ENCODE data around the gene ALDH7A1.
"Not testable (repeated sequence)": the region's sequence is repeated elsewhere in the genome, so short reads cannot be mapped to it uniquely, and the experiment has no call there.

Gene ALDH7A1

GRCh38 chr5:126624534-126624933, 29.5 kb upstream of the ALDH7A1 start (continued):
- no peak for TF ChIP-seq TSHZ2 (CRISPR knock-in tag; IDR thresholded peaks at IDR 0.05)
- no peak for TF ChIP-seq ISL1 (CRISPR knock-in tag; IDR thresholded peaks at IDR 0.05)
- no peak for TF ChIP-seq CSRNP3 (CRISPR knock-in tag; IDR thresholded peaks at IDR 0.05)
- TF ChIP-seq PPARA (CRISPR knock-in tag; IDR thresholded peaks at IDR 0.05; ENCODE audit: borderline replicate concordance): no peak
- no peak for TF ChIP-seq ZNF565 (CRISPR knock-in tag; conservative IDR thresholded peaks at IDR 0.05; ENCODE audit: low read depth)
- no peak for TF ChIP-seq ZC3H10 (CRISPR knock-in tag; IDR thresholded peaks at IDR 0.05)
- no peak for TF ChIP-seq TOX (CRISPR knock-in tag; IDR thresholded peaks at IDR 0.05; ENCODE audit: borderline replicate concordance)
- TF ChIP-seq BACH2 (CRISPR knock-in tag; IDR thresholded peaks at IDR 0.05; ENCODE audit: borderline replicate concordance): no peak
- no peak for TF ChIP-seq ZFP3 (CRISPR knock-in tag; IDR thresholded peaks at IDR 0.05)

- ATAC-seq: no peak
- TF ChIP-seq ESRRG (CRISPR knock-in tag; IDR thresholded peaks at IDR 0.05) (no peak), PPARA (CRISPR knock-in tag; IDR thresholded peaks at IDR 0.05; ENCODE audit: borderline replicate concordance) (no peak), ISL1 (CRISPR knock-in tag; IDR thresholded peaks at IDR 0.05) (no peak), RARB (CRISPR knock-in tag; IDR thresholded peaks at IDR 0.05) (no peak), TSHZ2 (CRISPR knock-in tag; IDR thresholded peaks at IDR 0.05) (no peak), ARNTL (CRISPR knock-in tag; IDR thresholded peaks at IDR 0.05; ENCODE audit: borderline replicate concordance, low read depth) (no peak), ZNF8 (CRISPR knock-in tag; IDR thresholded peaks at IDR 0.05) (no peak), CSRNP3 (CRISPR knock-in tag; IDR thresholded peaks at IDR 0.05) (no peak), TOX (CRISPR knock-in tag; IDR thresholded peaks at IDR 0.05; ENCODE audit: borderline replicate concordance) (no peak), ZNF70 (CRISPR knock-in tag; IDR thresholded peaks at IDR 0.05) (no peak), POU6F1 (CRISPR knock-in tag; IDR thresholded peaks at IDR 0.05; ENCODE audit: borderline replicate concordance, low read depth) (no peak), SNAI2 (CRISPR knock-in tag; IDR thresholded peaks at IDR 0.05) (no peak), ZFP3 (CRISPR knock-in tag; IDR thresholded peaks at IDR 0.05) (no peak), ZC3H10 (CRISPR knock-in tag; IDR thresholded peaks at IDR 0.05) (no peak), PATZ1 (CRISPR knock-in tag; IDR thresholded peaks at IDR 0.05; ENCODE audit: borderline replicate concordance) (no peak), TCF4 (CRISPR knock-in tag; IDR thresholded peaks at IDR 0.05; ENCODE audit: borderline replicate concordance) (no peak), BACH2 (CRISPR knock-in tag; IDR thresholded peaks at IDR 0.05; ENCODE audit: borderline replicate concordance) (no peak), ZFP30 (CRISPR knock-in tag; IDR thresholded peaks at IDR 0.05) (no peak), CSDC2 (CRISPR knock-in tag; IDR thresholded peaks at IDR 0.05) (no peak)
- TF ChIP-seq, protein P1, sequence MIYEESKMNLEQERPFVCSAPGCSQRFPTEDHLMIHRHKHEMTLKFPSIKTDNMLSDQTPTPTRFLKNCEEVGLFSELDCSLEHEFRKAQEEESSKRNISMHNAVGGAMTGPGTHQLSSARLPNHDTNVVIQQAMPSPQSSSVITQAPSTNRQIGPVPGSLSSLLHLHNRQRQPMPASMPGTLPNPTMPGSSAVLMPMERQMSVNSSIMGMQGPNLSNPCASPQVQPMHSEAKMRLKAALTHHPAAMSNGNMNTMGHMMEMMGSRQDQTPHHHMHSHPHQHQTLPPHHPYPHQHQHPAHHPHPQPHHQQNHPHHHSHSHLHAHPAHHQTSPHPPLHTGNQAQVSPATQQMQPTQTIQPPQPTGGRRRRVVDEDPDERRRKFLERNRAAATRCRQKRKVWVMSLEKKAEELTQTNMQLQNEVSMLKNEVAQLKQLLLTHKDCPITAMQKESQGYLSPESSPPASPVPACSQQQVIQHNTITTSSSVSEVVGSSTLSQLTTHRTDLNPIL (CRISPR knock-in tag; IDR thresholded peaks at IDR 0.05; ENCODE audit: low read depth): no peak
Observed at GRCh38 chr5:126619781-126620180, 24.8 kb upstream of the ALDH7A1 start.

GRCh38 chr5:126617603-126618002, 22.6 kb upstream of the ALDH7A1 start:
- ATAC-seq: not testable (repeated sequence)

Data from SK-N-SH treated with all-trans-retinoic acid at 6 μM for 48 hours (cell line).